Brain microvascular endothelial cell (primary cell): Measurements from ENCODE around the gene SLC52A1.

ENCODE experiments used
- DNase-seq: peaks from one replicate; pipeline ENCODE4 v3.0.0-alpha.2; 2020
- H3K27ac ChIP-seq: fragments of 250-450 bp; sonication (Bioruptor Pico); 2 replicates; pipeline ENCODE4 v1.5.1; 2020; ENCODE audit warnings: mild to moderate bottlenecking, moderate library complexity
- H3K27me3 ChIP-seq: fragments of 250-450 bp; sonication (Bioruptor Pico); replicated peaks from 2 replicates; pipeline ENCODE4 v1.5.1; 2020; ENCODE audit warnings: mild to moderate bottlenecking
- H3K36me3 ChIP-seq: fragments of 250-450 bp; sonication (Bioruptor Pico); replicated peaks from 2 replicates; pipeline ENCODE4 v1.5.1; 2020; ENCODE audit warnings: mild to moderate bottlenecking
- H3K4me3 ChIP-seq: 2 replicates; pipeline ENCODE4 v1.5.1; 2011; ENCODE audit warnings: low read depth, mild to moderate bottlenecking, control low read depth, low read length, moderate library complexity
- CTCF ChIP-seq: IDR thresholded peaks from 2 replicates; pipeline ENCODE4 v1.5.1; 2011; ENCODE audit warnings: low read depth, mild to moderate bottlenecking, moderate library complexity, low read length, control low read depth, inconsistent platforms; ENCODE audit errors: missing control alignments
- in situ Hi-C: cut with HindIII; loops from 2 replicates; pipeline ENCODE4 v1.10.0; 2017; ENCODE audit warnings: low sequenced_read_pairs, low pct_ligation_motif_present

Gene SLC52A1

DNA sequence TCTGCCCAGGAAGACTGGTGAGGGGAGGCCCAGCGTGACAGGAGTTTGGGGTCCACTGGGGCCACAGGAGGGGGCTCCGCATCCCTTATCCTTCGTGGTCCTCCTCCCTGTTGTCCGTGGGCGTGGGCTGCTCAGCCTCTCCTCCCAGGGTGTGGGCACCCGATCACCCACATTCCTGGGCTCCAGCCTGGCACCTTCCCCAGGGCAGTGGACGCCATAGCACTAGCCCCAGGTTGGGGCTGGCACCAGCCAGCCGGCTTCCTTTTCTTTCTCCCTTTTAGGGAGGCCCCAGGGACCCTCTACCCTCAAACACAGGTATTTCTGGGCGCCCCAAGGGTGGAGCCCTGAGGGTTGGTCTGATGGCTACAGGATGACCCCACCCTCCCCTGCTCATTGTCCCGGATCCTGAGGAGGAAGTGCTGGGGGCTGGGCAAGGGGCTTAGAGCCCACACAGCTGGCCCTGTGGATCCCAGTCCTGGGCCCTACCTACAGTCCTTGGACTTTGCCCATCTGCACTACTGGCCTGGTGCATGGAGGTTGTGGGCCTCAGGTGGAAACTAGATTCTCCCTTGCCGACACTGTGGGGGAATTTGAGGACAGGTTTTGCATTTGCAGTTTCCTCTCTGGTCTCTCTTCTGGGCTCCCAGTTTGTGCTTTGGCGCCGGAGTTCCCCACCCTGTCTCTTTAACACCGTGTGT, 36.3 kb downstream of the SLC52A1 start:
- H3K27me3 ChIP-seq, result no peaks in the 10 kb centered on the region
- no peak for TF ChIP-seq CTCF
- H3K36me3 ChIP-seq, result peaks cover 29% of the 10 kb centered on the region
- peak overlapping the region; percentile 86 for H3K4me3 ChIP-seq
- in situ Hi-C loops, result no loop called here
- DNase-seq, result no peak
- H3K27ac ChIP-seq, result no peak overlapping the region

DNA sequence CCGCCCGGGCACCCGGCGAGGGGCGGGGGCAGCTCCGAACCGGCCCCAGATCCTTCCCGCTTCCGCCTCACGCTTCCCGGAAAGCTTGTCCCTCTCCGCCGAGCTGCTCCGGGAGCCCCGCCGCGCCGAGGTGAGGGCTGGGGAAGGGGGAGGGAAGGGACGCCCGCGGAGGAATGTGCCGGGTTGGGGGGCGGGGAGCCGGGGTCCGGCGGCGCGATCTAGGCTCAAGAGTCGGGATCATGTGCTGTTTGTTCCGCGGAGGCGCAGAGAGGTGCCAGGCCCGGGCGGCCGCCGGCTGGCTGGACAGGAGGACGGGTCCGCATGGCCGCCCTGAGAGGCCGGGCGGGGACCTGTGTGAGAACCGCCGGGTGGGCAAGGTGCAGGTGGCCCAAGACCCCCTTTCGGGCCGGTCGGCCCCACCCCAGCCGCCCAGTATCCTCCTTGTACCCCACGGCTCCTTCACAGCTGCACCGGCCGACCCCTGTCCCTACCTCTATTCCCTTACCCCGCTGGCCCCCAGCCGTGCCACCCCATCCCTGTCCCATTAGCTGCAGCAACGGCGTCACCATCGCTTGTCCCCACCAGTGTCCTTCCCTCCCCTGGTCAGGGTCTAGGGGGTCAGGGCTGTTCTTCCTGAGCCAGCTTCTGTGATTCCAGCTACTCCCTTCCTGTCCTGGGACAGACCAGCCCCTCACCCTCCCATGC, 37.0 kb downstream of the SLC52A1 start:
- Histone ChIP-seq H3K27me3 (no peaks in the 10 kb centered on the region), H3K4me3 (peak overlapping the region; percentile 86), H3K27ac (peak overlapping the region; percentile 10), H3K36me3 (peaks cover 22% of the 10 kb centered on the region)
- no peak for TF ChIP-seq CTCF
- no peak for DNase-seq
- in situ Hi-C loops, result no loop called here

- H3K36me3 ChIP-seq, result peaks cover 17% of the 10 kb centered on the region
- H3K27me3 ChIP-seq, result no peaks in the 10 kb centered on the region
- in situ Hi-C loops, result no loop called here
Observed at GRCh38 chr17:4997302-4998026, 37.8 kb downstream of the SLC52A1 start, which contains the start of the genes INCA1 and KIF1C. Gene INCA1 (minus strand): TSS chr17:4997522. CDS start chr17:4994437, 3,085 bp downstream. Gene KIF1C (plus strand): TSS chr17:4997950. CDS start chr17:5000247, 2,297 bp downstream.

DNA sequence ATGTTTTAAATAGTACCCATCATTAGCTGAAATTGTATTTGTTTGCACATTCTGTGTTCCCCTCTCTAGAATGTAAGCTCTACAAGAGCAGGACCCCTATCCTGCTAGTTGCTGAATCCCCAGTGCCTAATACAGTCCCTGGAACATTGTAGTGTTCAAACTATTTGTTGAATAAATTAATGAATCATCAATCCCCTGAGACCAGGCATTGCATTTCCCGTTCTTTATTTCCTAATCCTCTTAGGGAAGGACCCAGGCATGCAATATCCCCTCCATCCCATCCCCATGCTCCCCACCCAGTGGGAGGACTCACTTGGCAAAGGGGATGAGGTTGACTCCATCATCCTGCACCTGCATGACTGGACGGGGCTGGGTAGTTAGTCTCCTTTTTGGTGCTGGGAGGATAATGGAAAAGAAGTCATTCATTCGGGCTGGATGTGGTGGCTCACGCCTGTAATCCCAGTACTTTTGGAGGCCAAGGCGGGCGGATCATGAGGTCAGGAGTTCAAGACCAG, 41.1 kb downstream of the SLC52A1 start:
- Histone ChIP-seq H3K4me3 (no peak overlapping the region), H3K27ac (no peak overlapping the region), H3K36me3 (no peaks in the 10 kb centered on the region), H3K27me3 (no peaks in the 10 kb centered on the region)
- in situ Hi-C loops, result no loop called here
- DNase-seq, result no peak
- no peak for TF ChIP-seq CTCF

More at GRCh38 chr17:4997302-4998026, 37.8 kb downstream of the SLC52A1 start, which contains the start of the genes INCA1 and KIF1C:
- H3K27ac ChIP-seq, result peak within 1 kb of the TSS; percentile 84
- peak; percentile 71 for DNase-seq
- no peak for TF ChIP-seq CTCF
- H3K4me3 ChIP-seq, result peak within 1 kb of the TSS; percentile 86

DNA sequence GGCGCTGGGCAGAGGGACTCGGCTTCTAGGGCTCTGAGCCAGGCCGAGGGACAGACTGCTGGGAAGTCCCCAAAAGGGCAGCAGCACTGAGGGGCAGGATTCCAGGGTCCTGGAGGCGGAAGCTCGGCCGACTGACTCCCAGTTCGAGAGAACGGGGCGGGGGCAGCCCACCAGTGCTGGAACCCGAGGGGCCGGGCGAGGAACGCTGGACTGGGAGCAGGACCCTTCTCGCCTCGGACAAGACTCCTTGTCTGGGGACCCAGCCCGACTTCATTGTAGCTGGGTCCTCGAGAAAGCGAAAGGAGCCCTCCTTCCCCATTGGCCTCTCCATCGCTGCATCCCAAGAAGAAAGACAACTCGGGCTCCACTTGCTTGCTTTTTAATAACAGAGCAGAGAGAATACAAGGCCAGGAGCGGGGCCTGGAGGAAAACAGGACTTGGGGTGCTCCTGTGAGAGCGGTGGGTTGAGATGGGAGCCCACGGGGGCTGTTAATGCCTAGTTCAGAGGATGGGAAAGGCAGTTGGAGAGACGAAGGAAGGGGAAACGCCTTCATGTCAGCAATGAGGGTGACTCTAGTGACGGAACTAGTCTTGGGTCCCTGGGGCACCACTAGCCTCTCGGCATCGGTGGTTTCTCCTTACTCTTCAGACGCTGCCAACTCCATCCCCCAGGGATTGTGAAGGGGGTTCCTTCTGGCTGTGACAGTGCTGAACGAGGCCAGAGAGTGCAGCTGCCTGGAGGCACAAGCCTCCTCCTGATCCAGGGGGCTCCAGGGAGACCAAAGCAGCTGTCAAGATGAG, 47.3 kb downstream of the SLC52A1 start:
- peaks cover under 1% of the 10 kb centered on the region for H3K36me3 ChIP-seq
- H3K27me3 ChIP-seq, result no peaks in the 10 kb centered on the region
- peak overlapping the region; percentile 82 for H3K4me3 ChIP-seq
- in situ Hi-C loops, result no loop called here
- peak overlapping the region; percentile 47 for H3K27ac ChIP-seq
- DNase-seq, result no peak
- no peak for TF ChIP-seq CTCF
